K562 (cell line): ENCODE results near the gene ERAS. TPM values are rescaled to one million over a fixed set of nuclear protein-coding genes. Genes with fewer than 3 reads are reported as not detected.

ENCODE experiments used
- CREB1 ChIP-seq, 2 experiments: sonication (generic) in 1 of 2; formaldehyde crosslinking in 1 of 2; IDR thresholded peaks; 2 replicates each; pipeline versions ENCODE4 v1.6.1 to v1.8.0; 2012 to 2022; ENCODE audit warnings: inconsistent platforms in 1 of 2, mild to moderate bottlenecking in 1 of 2, missing genetic modification reagents in 1 of 2, moderate library complexity in 1 of 2
- DMBX1 ChIP-seq: fragments of 250-450 bp; sonication (Bioruptor Pico); IDR thresholded peaks from 2 replicates; pipeline ENCODE4 v1.8.0; 2022; ENCODE audit warnings: inconsistent platforms, mild to moderate bottlenecking, moderate library complexity, borderline replicate concordance
- EHMT2 ChIP-seq: fragments of 450-650 bp; IDR thresholded peaks from 2 replicates; pipeline ENCODE4 v1.6.1; 2018; ENCODE audit warnings: antibody characterized with exemption
- ELF1 ChIP-seq: fragments of 200-800 bp; sonication (Bioruptor generic); IDR thresholded peaks from 2 replicates; pipeline ENCODE4 v1.6.1; 2016; ENCODE audit warnings: missing genetic modification characterization, missing compliant biosample characterization
- JUND ChIP-seq, 2 experiments: IDR thresholded peaks; 2 replicates in 1 of 2; 3 replicates in 1 of 2; pipeline ENCODE4 v1.6.1; 2011; ENCODE audit warnings: borderline replicate concordance in 2 of 2, low read depth in 2 of 2, low read length in 2 of 2, improper control_type of control experiment in 1 of 2, missing biosample characterization in 1 of 2, missing genetic modification characterization in 1 of 2, missing genetic modification reagents in 1 of 2
- POLR2A ChIP-seq: fragments of 450-650 bp; conservative IDR thresholded peaks from 2 replicates; pipeline ENCODE4 v1.6.1; 2016
- PTTG1 ChIP-seq: fragments of 450-650 bp; IDR thresholded peaks from 2 replicates; pipeline ENCODE4 v1.6.1; 2016; ENCODE audit warnings: low read depth, mild to moderate bottlenecking, missing genetic modification characterization, missing compliant biosample characterization
- RB1 ChIP-seq: fragments of 450-650 bp; IDR thresholded peaks from 2 replicates; pipeline ENCODE4 v1.6.1; 2017; ENCODE audit warnings: low read depth, mild to moderate bottlenecking
- RBM17 ChIP-seq: fragments of 200-400 bp; formaldehyde crosslinking; IDR thresholded peaks from 2 replicates; pipeline ENCODE4 v1.6.1; 2017; ENCODE audit warnings: low read depth, mild to moderate bottlenecking, low read length, borderline replicate concordance
- YY1 ChIP-seq, 3 experiments: IDR thresholded peaks; 2 replicates each; pipeline ENCODE4 v1.6.1; 2011; ENCODE audit warnings: low read length in 2 of 3, mild to moderate bottlenecking in 2 of 3, moderate library complexity in 2 of 3, borderline replicate concordance in 1 of 3, control low read depth in 1 of 3, low read depth in 1 of 3; ENCODE audit not compliant: insufficient read depth in 3 of 3, insufficient replicate concordance in 2 of 3, control insufficient read depth in 1 of 3, insufficient read length in 1 of 3; ENCODE audit errors: extremely low read depth in 1 of 3
- polyA plus RNA-seq, 8 experiments: library from polyadenylated mRNA; depleted of rRNA in 4 of 8; stranded (reverse) in 5 of 8; unstranded in 3 of 8; fragments of >200 nt; fragmentation: Nextera tagmentation in 2 of 8; fragmentation: Illumina TruSeq in 1 of 8; extraction: Ambion mirVana in 2 of 8; extraction: Trizol in 1 of 8; gene quantifications; 2 replicates each; pipeline versions ENCODE4 v1.2.1 to v1.2.3, GENCODE V29; 2011 to 2014; ENCODE audit warnings: inconsistent platforms in 1 of 8, missing spikeins in 1 of 8
- total RNA-seq, 7 experiments: library from RNA; depleted of rRNA in 6 of 7; stranded (reverse); fragments of >200 nt in 6 of 7; fragmentation: Illumina TruSeq in 2 of 7; extraction: Trizol in 2 of 7; gene quantifications; 2 replicates each; pipeline versions ENCODE4 v1.2.1 to v1.2.3, GENCODE V29; 2011 to 2021; ENCODE audit warnings: low replicate concordance in 1 of 7
- TF ChIP-seq, protein P1 (sequence below): fragments of 150-350 bp; conservative IDR thresholded peaks from 2 replicates; pipeline ENCODE4 v1.6.1; 2014; ENCODE audit warnings: low read length
- TF ChIP-seq, protein P2 (sequence below): fragments of 450-650 bp; formaldehyde crosslinking; IDR thresholded peaks from 2 replicates; pipeline ENCODE4 v1.4.0; 2020; ENCODE audit warnings: mild to moderate bottlenecking
- TF ChIP-seq, protein P3 (sequence below), 2 experiments: IDR thresholded peaks; 2 replicates each; pipeline ENCODE4 v1.6.1; 2011; ENCODE audit warnings: borderline replicate concordance in 1 of 2, control low read depth in 1 of 2, low read depth in 1 of 2, low read length in 1 of 2, mild to moderate bottlenecking in 1 of 2, mixed read lengths in 1 of 2, moderate library complexity in 1 of 2; ENCODE audit not compliant: insufficient read depth in 1 of 2, insufficient read length in 1 of 2, poor library complexity in 1 of 2, severe bottlenecking in 1 of 2; ENCODE audit errors: extremely low read depth in 1 of 2
- TF ChIP-seq, protein P4 (sequence below): fragments of 250-450 bp; sonication (Bioruptor Pico); IDR thresholded peaks from 2 replicates; pipeline ENCODE4 v1.8.0; 2022; ENCODE audit warnings: moderate library complexity, mild to moderate bottlenecking, inconsistent platforms
- TF ChIP-seq, protein P5 (sequence below): fragments of 450-650 bp; IDR thresholded peaks from 2 replicates; pipeline ENCODE4 v1.7.1; 2018; ENCODE audit warnings: mild to moderate bottlenecking, low read depth; ENCODE audit not compliant: partially characterized antibody

ERAS gene
- total and polyA plus RNA-seq, 9 of the 15 experiments (the other 6 are each of a cell fraction or from before 2014, with no cell fraction given), result 0.07 to 0.12 TPM; not detected in 7

DNA sequence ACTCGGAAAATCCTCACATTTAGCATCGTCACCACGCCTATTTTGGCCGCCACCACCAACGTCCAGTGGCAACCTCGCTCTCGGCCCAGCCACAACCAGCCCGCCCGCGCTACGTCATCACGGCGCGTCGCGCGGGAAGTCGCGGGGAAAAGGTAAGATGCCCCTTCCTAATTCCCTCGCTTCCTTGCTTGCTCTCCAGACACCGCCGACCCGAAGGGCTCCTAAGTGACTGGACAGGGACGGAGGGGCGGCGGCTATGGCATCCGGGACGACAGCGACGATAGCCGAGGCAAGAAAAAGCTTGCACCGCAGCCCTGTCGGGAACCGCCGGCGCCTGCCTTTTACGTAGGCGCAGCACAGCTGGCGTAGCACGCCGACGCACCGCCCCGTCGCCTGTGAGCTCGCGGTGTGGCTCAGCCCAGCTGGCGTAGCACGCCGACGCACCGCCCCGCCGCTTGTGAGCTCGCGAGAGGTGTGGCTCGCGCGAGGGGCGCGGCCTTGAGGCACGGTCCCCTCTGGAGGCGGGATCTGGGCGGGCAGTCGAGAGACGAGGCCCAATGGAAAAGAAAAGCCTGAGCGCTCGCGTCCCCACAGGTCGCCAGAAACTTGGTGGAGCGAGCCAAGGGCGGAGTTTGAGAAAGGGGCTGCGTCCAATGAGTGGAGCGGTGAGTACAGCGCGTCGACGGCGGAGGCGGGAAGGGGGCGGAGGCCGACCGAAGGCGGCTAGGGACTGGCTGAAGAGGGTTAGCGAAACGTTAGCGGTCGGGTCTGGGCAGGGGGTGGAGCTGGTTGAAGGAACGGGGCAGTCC lies 24.8 kb upstream of the ERAS start, which contains the start of gene HDAC6 (continued):
- TF ChIP-seq YY1 (IDR thresholded peaks at IDR 0.05; ENCODE audit: borderline replicate concordance in 1 of 3, control insufficient read depth in 1 of 3, extremely low read depth in 1 of 3, insufficient read depth in 3 of 3, insufficient read length in 1 of 3, insufficient replicate concordance in 2 of 3, low read depth in 1 of 3, low read length in 2 of 3), result peak in 1 of 3 experiments; percentile 11
- no peak; the same call in 1 of the 2 replicates for TF ChIP-seq JUND (IDR thresholded peaks at IDR 0.05; ENCODE audit: borderline replicate concordance, low read depth, low read length)
- TF ChIP-seq JUND (tag; IDR thresholded peaks at IDR 0.05; ENCODE audit: borderline replicate concordance, low read depth, low read length), result no peak; the same call in 2 of the 3 replicates
- 0 out of 2 replicates have a peak, but pooled peaks have one; percentile 13 for TF ChIP-seq ELF1 (tag)
- no peak for TF ChIP-seq RBM17
- no peak for TF ChIP-seq PTTG1
- TF ChIP-seq, protein P1, sequence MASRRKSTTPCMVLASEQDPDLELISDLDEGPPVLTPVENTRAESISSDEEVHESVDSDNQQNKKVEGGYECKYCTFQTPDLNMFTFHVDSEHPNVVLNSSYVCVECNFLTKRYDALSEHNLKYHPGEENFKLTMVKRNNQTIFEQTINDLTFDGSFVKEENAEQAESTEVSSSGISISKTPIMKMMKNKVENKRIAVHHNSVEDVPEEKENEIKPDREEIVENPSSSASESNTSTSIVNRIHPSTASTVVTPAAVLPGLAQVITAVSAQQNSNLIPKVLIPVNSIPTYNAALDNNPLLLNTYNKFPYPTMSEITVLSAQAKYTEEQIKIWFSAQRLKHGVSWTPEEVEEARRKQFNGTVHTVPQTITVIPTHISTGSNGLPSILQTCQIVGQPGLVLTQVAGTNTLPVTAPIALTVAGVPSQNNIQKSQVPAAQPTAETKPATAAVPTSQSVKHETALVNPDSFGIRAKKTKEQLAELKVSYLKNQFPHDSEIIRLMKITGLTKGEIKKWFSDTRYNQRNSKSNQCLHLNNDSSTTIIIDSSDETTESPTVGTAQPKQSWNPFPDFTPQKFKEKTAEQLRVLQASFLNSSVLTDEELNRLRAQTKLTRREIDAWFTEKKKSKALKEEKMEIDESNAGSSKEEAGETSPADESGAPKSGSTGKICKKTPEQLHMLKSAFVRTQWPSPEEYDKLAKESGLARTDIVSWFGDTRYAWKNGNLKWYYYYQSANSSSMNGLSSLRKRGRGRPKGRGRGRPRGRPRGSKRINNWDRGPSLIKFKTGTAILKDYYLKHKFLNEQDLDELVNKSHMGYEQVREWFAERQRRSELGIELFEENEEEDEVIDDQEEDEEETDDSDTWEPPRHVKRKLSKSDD, result peak; percentile 64; the same call in 1 of the 2 replicates
- peak; percentile 97 for TF ChIP-seq RB1
- TF ChIP-seq DMBX1 (CRISPR knock-in tag), result no peak
- TF ChIP-seq POLR2A, result no peak
- TF ChIP-seq, protein P2, sequence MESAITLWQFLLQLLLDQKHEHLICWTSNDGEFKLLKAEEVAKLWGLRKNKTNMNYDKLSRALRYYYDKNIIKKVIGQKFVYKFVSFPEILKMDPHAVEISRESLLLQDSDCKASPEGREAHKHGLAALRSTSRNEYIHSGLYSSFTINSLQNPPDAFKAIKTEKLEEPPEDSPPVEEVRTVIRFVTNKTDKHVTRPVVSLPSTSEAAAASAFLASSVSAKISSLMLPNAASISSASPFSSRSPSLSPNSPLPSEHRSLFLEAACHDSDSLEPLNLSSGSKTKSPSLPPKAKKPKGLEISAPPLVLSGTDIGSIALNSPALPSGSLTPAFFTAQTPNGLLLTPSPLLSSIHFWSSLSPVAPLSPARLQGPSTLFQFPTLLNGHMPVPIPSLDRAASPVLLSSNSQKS (CRISPR knock-in tag), result no peak
- TF ChIP-seq, protein P3, sequence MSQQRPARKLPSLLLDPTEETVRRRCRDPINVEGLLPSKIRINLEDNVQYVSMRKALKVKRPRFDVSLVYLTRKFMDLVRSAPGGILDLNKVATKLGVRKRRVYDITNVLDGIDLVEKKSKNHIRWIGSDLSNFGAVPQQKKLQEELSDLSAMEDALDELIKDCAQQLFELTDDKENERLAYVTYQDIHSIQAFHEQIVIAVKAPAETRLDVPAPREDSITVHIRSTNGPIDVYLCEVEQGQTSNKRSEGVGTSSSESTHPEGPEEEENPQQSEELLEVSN (IDR thresholded peaks at IDR 0.05; ENCODE audit: borderline replicate concordance in 1 of 2, extremely low read depth in 1 of 2, insufficient read depth in 1 of 2, insufficient read length in 1 of 2, low read depth in 1 of 2, low read length in 1 of 2, poor library complexity in 1 of 2, severe bottlenecking in 1 of 2), result peak; percentile 20 to 25
- TF ChIP-seq, protein P4, sequence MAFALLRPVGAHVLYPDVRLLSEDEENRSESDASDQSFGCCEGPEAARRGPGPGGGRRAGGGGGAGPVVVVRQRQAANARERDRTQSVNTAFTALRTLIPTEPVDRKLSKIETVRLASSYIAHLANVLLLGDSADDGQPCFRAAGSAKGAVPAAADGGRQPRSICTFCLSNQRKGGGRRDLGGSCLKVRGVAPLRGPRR (CRISPR knock-in tag), result no peak
- TF ChIP-seq CREB1 (IDR thresholded peaks at IDR 0.05), result peak; percentile 98
- TF ChIP-seq CREB1 (CRISPR knock-in tag; IDR thresholded peaks at IDR 0.05), result peak; percentile 99
- TF ChIP-seq, protein P5, sequence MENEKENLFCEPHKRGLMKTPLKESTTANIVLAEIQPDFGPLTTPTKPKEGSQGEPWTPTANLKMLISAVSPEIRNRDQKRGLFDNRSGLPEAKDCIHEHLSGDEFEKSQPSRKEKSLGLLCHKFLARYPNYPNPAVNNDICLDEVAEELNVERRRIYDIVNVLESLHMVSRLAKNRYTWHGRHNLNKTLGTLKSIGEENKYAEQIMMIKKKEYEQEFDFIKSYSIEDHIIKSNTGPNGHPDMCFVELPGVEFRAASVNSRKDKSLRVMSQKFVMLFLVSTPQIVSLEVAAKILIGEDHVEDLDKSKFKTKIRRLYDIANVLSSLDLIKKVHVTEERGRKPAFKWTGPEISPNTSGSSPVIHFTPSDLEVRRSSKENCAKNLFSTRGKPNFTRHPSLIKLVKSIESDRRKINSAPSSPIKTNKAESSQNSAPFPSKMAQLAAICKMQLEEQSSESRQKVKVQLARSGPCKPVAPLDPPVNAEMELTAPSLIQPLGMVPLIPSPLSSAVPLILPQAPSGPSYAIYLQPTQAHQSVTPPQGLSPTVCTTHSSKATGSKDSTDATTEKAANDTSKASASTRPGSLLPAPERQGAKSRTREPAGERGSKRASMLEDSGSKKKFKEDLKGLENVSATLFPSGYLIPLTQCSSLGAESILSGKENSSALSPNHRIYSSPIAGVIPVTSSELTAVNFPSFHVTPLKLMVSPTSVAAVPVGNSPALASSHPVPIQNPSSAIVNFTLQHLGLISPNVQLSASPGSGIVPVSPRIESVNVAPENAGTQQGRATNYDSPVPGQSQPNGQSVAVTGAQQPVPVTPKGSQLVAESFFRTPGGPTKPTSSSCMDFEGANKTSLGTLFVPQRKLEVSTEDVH, result peak; percentile 98
- no peak for TF ChIP-seq EHMT2
